ENCODE results near the gene CDKN2AIPNL.

GRCh38 chr5:134380346-134380745, 31.3 kb downstream of the CDKN2AIPNL start:
- TF ChIP-seq CTCF (IDR thresholded peaks at IDR 0.05; ENCODE audit: borderline replicate concordance, extremely low read depth, low read length, poor library complexity, severe bottlenecking), result no peak
- TF ChIP-seq EZH2 (IDR thresholded peaks at IDR 0.05; ENCODE audit: borderline replicate concordance, low read depth, low read length, severe bottlenecking), result no peak

Measured in DND-41 (cell line).